Epithelial cell of proximal tubule (primary cell): ENCODE results near the gene TBC1D22A. TPM values are rescaled to one million over a fixed set of nuclear protein-coding genes. Genes with fewer than 3 reads are reported as not detected.
"Not testable (repeated sequence)": the region's sequence is repeated elsewhere in the genome, so short reads cannot be mapped to it uniquely, and the experiment has no call there.

ENCODE experiments used
- DNase-seq: peaks from one replicate; pipeline ENCODE4 v3.0.0-alpha.2; 2011; ENCODE audit warnings: low read depth
- H3K4me3 ChIP-seq: 2 replicates; pipeline ENCODE4 v1.5.1; 2011; ENCODE audit warnings: low read depth, mild to moderate bottlenecking, low read length
- CTCF ChIP-seq: conservative IDR thresholded peaks from 2 replicates; pipeline ENCODE4 v1.5.1; 2012; ENCODE audit warnings: low read depth, mild to moderate bottlenecking, low read length
- total RNA-seq: library from RNA; depleted of rRNA; stranded (reverse); fragments of >200 nt; gene quantifications from 2 replicates; pipeline ENCODE4 v1.2.3, GENCODE V29; 2015

Gene TBC1D22A
- total RNA-seq, 1 donor from 2014 or later, result 22.7 TPM

- H3K4me3 ChIP-seq, result no peak overlapping the region
- no peak for DNase-seq
- TF ChIP-seq CTCF, result no peak
These were observed 370.9 kb downstream of the TBC1D22A start for GRCh38 chr22:47133061-47133969.

- no peak overlapping the region for H3K4me3 ChIP-seq
- TF ChIP-seq CTCF, result no peak
- no peak for DNase-seq
These were observed 371.8 kb downstream of the TBC1D22A start for GRCh38 chr22:47134222-47134621.

GRCh38 chr22:47135338-47135737 is 372.9 kb downstream of the TBC1D22A start:
- no peak for DNase-seq
- no peak for TF ChIP-seq CTCF
- H3K4me3 ChIP-seq, result no peak overlapping the region

GRCh38 chr22:47136050-47136449 is 373.6 kb downstream of the TBC1D22A start:
- no peak overlapping the region for H3K4me3 ChIP-seq
- TF ChIP-seq CTCF, result no peak
- no peak for DNase-seq

GRCh38 chr22:47136671-47137070 is 374.2 kb downstream of the TBC1D22A start:
- TF ChIP-seq CTCF, result no peak
- no peak overlapping the region for H3K4me3 ChIP-seq
- DNase-seq, result no peak

- no peak overlapping the region for H3K4me3 ChIP-seq
- DNase-seq, result no peak
- no peak for TF ChIP-seq CTCF
These were observed 376.8 kb downstream of the TBC1D22A start for GRCh38 chr22:47139013-47139789.

- TF ChIP-seq CTCF, result no peak
- DNase-seq, result no peak
- no peak overlapping the region for H3K4me3 ChIP-seq
These were observed 377.3 kb downstream of the TBC1D22A start for GRCh38 chr22:47139790-47140119.

GRCh38 chr22:47140975-47141374 is 378.5 kb downstream of the TBC1D22A start:
- DNase-seq, H3K4me3 ChIP-seq: not testable (repeated sequence)
